Gastroesophageal sphincter (tissue), 3 donors: ENCODE measurements around the gene ANGEL1.

Source experiments
- CTCF ChIP-seq, 4 experiments: fragments of 200-600 bp in 2 of 4; fragments of 450-650 bp in 2 of 4; sonication (generic) in 1 of 4; IDR thresholded peaks; one replicate each; pipeline ENCODE4 v1.5.1; 2017 to 2019; ENCODE audit warnings: antibody characterized with exemption in 4 of 4, mild to moderate bottlenecking in 2 of 4, moderate library complexity in 2 of 4
- POLR2A ChIP-seq, 2 donors: fragments of 450-650 bp; IDR thresholded peaks; one replicate each; pipeline ENCODE4 v1.6.1; 2017; ENCODE audit warnings: antibody characterized with exemption in 2 of 2, mild to moderate bottlenecking in 2 of 2, moderate library complexity in 1 of 2
- POLR2AphosphoS5 ChIP-seq: sonication (generic); formaldehyde crosslinking; IDR thresholded peaks from one replicate; pipeline ENCODE4 v1.6.1; 2017; ENCODE audit warnings: antibody characterized with exemption

GRCh38 chr14:76780058-76780345 is 32.7 kb downstream of the ANGEL1 start:
- TF ChIP-seq CTCF (IDR thresholded peaks at IDR 0.05) (no peak), POLR2AphosphoS5 (no peak), POLR2A (IDR thresholded peaks at IDR 0.05) (no peak)
